ENCODE data around the gene ZSWIM3. TPM values are rescaled to one million over a fixed set of nuclear protein-coding genes. Genes with fewer than 3 reads are reported as not detected.

Gene ZSWIM3
- 4.1 and 4.2 TPM in 2 replicates for total RNA-seq

GRCh38 chr20:45857114-45857881 lies at the start of gene ZSWIM3, which contains the start of gene ACOT8:
TSS of gene ZSWIM3 (plus strand) at chr20:45857614. CDS start at chr20:45857826, 212 bp downstream.
TSS of gene ACOT8 (minus strand) at chr20:45857392. CDS start at chr20:45857315, 77 bp downstream.

GRCh38 chr20:45812157-45813005 lies 45.0 kb upstream of the ZSWIM3 start, which contains the start of gene UBE2C:
TSS of gene UBE2C (plus strand) at chr20:45812644. CDS start at chr20:45812696, 52 bp downstream.

GRCh38 chr20:45827030-45827652 lies 30.3 kb upstream of the ZSWIM3 start, which contains the start of gene TNNC2:
TSS of gene TNNC2 (minus strand) at chr20:45827312. CDS start at chr20:45827248, 64 bp downstream.

GRCh38 chr20:45833030-45833882 lies 24.2 kb upstream of the ZSWIM3 start, which contains the start of gene SNX21:
TSS of gene SNX21 (plus strand) at chr20:45833799. CDS start at chr20:45833920, 121 bp downstream.

GRCh38 chr20:45880988-45881788 lies 23.8 kb downstream of the ZSWIM3 start, which contains the start of gene ZSWIM1:
TSS of gene ZSWIM1 (plus strand) at chr20:45881227. CDS start at chr20:45882593, 1,366 bp downstream.

GRCh38 chr20:45887346-45887715 lies 29.9 kb downstream of the ZSWIM3 start, which contains the start of gene SPATA25:
TSS of gene SPATA25 (minus strand) at chr20:45887622. CDS start at chr20:45887590, 32 bp downstream.

GRCh38 chr20:45890985-45891983 lies 33.9 kb downstream of the ZSWIM3 start, which contains the start of the genes CTSA and NEURL2:
TSS of gene CTSA (plus strand) at chr20:45891335. CDS start at chr20:45891569, 234 bp downstream.
TSS of gene NEURL2 (minus strand) at chr20:45891208. CDS start at chr20:45890991, 217 bp downstream.

GRCh38 chr20:45911486-45912343 lies 54.3 kb downstream of the ZSWIM3 start, which contains the start of gene PLTP:
TSS of gene PLTP (minus strand) at chr20:45912155. CDS start at chr20:45911452, 703 bp downstream.

Other genes with a start within 250 kb of the ZSWIM3 start
- gene WFDC10A, start 227.9 kb upstream of the ZSWIM3 start, total RNA-seq, result not detected in 2 replicates
- gene WFDC9, start 226.3 kb upstream of the ZSWIM3 start, total RNA-seq, result not detected in 2 replicates
- gene WFDC11, start 187.4 kb upstream of the ZSWIM3 start, total RNA-seq, result not detected in 2 replicates
- gene WFDC13, start 155.6 kb upstream of the ZSWIM3 start, total RNA-seq, result not detected in 2 replicates
- not detected in 2 replicates for gene WFDC10B, start 152.6 kb upstream of the ZSWIM3 start, total RNA-seq
- gene SPINT4, start 135.3 kb upstream of the ZSWIM3 start, total RNA-seq, result not detected in 2 replicates
- 0.26 and 7.5 TPM in 2 replicates for gene WFDC3, start 65.7 kb upstream of the ZSWIM3 start, total RNA-seq
- 26.4 and 28.7 TPM in 2 replicates for gene DNTTIP1, start 65.7 kb upstream of the ZSWIM3 start, total RNA-seq
- 65.5 and 110 TPM in 2 replicates for gene UBE2C, start 45.0 kb upstream of the ZSWIM3 start, total RNA-seq
- 0.24 TPM in 1 of 2 replicates, not detected in the other for gene TNNC2, start 30.3 kb upstream of the ZSWIM3 start, total RNA-seq
- 31.7 and 43.9 TPM in 2 replicates for gene SNX21, start 23.8 kb upstream of the ZSWIM3 start, total RNA-seq
- 45.8 and 54.5 TPM in 2 replicates for gene ACOT8, start 222 bp upstream of the ZSWIM3 start, total RNA-seq
- gene ZSWIM1, start 23.6 kb downstream of the ZSWIM3 start, total RNA-seq, result 7.2 and 10.7 TPM in 2 replicates
- gene SPATA25, start 30.0 kb downstream of the ZSWIM3 start, total RNA-seq, result 0.72 and 1.2 TPM in 2 replicates
- gene NEURL2, start 33.6 kb downstream of the ZSWIM3 start, total RNA-seq, result 2.6 and 7.6 TPM in 2 replicates
- gene CTSA, start 33.7 kb downstream of the ZSWIM3 start, total RNA-seq, result 93.3 and 101 TPM in 2 replicates
- 121 and 318 TPM in 2 replicates for gene PLTP, start 54.5 kb downstream of the ZSWIM3 start, total RNA-seq
- gene PCIF1, start 77.1 kb downstream of the ZSWIM3 start, total RNA-seq, result 19.0 and 20.2 TPM in 2 replicates
- gene ZNF335, start 114.6 kb downstream of the ZSWIM3 start, total RNA-seq, result 8.8 and 17.7 TPM in 2 replicates
- 0.39 TPM in 1 of 2 replicates, not detected in the other for gene MMP9, start 151.3 kb downstream of the ZSWIM3 start, total RNA-seq
- 0.08 TPM in 1 of 2 replicates, not detected in the other for gene SLC12A5, start 171.6 kb downstream of the ZSWIM3 start, total RNA-seq
- gene NCOA5, start 232.3 kb downstream of the ZSWIM3 start, total RNA-seq, result 16.0 and 24.2 TPM in 2 replicates